H1 (cell line): ENCODE data around the gene BRI3BP.
A peak's percentile ranks its signal among the peaks of the same experiment; 100 is the strongest.

Experiments
- ATF2 ChIP-seq: IDR thresholded peaks from 2 replicates; pipeline ENCODE4 v1.6.1; 2012; ENCODE audit warnings: low read length, inconsistent platforms
- CREB1 ChIP-seq: IDR thresholded peaks from 2 replicates; pipeline ENCODE4 v1.6.1; 2012; ENCODE audit warnings: inconsistent platforms
- CTCF ChIP-seq, 3 experiments: IDR thresholded peaks; 1 replicate in 2 of 3; 2 replicates in 1 of 3; pipeline versions ENCODE4 v1.5.1 to v1.6.1; 2011; ENCODE audit warnings: low read length in 3 of 3, mild to moderate bottlenecking in 3 of 3, inconsistent platforms in 2 of 3, low read depth in 1 of 3, moderate library complexity in 1 of 3; ENCODE audit not compliant: insufficient read depth in 1 of 3; ENCODE audit errors: control extremely low read depth in 1 of 3
- EGR1 ChIP-seq: IDR thresholded peaks from 2 replicates; pipeline ENCODE4 v1.6.1; 2011; ENCODE audit warnings: low read depth, low read length, borderline replicate concordance
- EP300 ChIP-seq, 2 experiments: IDR thresholded peaks; 1 replicate in 1 of 2; 2 replicates in 1 of 2; pipeline ENCODE4 v1.6.1; 2011 to 2012; ENCODE audit warnings: low read depth in 2 of 2, low read length in 2 of 2, mild to moderate bottlenecking in 2 of 2, borderline replicate concordance in 1 of 2, inconsistent platforms in 1 of 2, moderate library complexity in 1 of 2
- JUN ChIP-seq: IDR thresholded peaks from 2 replicates; pipeline ENCODE4 v1.6.1; 2011; ENCODE audit warnings: low read depth, mild to moderate bottlenecking, improper control_type of control experiment, low read length
- KDM1A ChIP-seq: fragments of 200-600, 300-600 bp; sonication (generic); IDR thresholded peaks from 2 replicates; pipeline ENCODE4 v1.7.1; 2016; ENCODE audit warnings: mild to moderate bottlenecking, low read length, borderline replicate concordance
- POLR2A ChIP-seq, 2 experiments: IDR thresholded peaks; 1 replicate in 1 of 2; 2 replicates in 1 of 2; pipeline ENCODE4 v1.6.1; 2011; ENCODE audit warnings: low read depth in 2 of 2, low read length in 2 of 2, mild to moderate bottlenecking in 2 of 2; ENCODE audit errors: control extremely low read depth in 1 of 2
- RXRA ChIP-seq: IDR thresholded peaks from 2 replicates; pipeline ENCODE4 v1.6.1; 2011; ENCODE audit warnings: low read depth, mild to moderate bottlenecking, low read length, moderate library complexity; ENCODE audit not compliant: insufficient read depth
- SP1 ChIP-seq: IDR thresholded peaks from 2 replicates; pipeline ENCODE4 v1.6.1; 2011; ENCODE audit warnings: low read depth, low read length
- TAF1 ChIP-seq: IDR thresholded peaks from 2 replicates; pipeline ENCODE4 v1.6.1; 2011; ENCODE audit warnings: mild to moderate bottlenecking, low read depth, low read length
- YY1 ChIP-seq: IDR thresholded peaks from 2 replicates; pipeline ENCODE4 v1.6.1; 2011; ENCODE audit warnings: low read depth, mild to moderate bottlenecking, low read length

GRCh38 chr12:125013816-125014442 lies 20.5 kb downstream of the BRI3BP start:
- TF ChIP-seq CREB1 (no peak), CTCF (IDR thresholded peaks at IDR 0.05; ENCODE audit: control extremely low read depth in 1 of 3, insufficient read depth in 1 of 3, low read depth in 1 of 3, low read length in 3 of 3) (peak in 1 of 3 experiments; percentile 10; a peak in 1 of 4 replicates), POLR2A (IDR thresholded peaks at IDR 0.05; ENCODE audit: control extremely low read depth in 1 of 2, low read depth in 2 of 2, low read length in 2 of 2) (no peak), JUN (no peak), KDM1A (no peak), EGR1 (no peak), TAF1 (no peak), RXRA (no peak), EP300 (IDR thresholded peaks at IDR 0.05; ENCODE audit: borderline replicate concordance in 1 of 2, low read depth in 2 of 2, low read length in 2 of 2) (no peak), SP1 (no peak), YY1 (no peak), ATF2 (no peak)
